COLO829 (cell line): ENCODE results near the gene MFAP3L.
A peak's percentile ranks its signal among the peaks of the same experiment; 100 is the strongest.
"Not testable (repeated sequence)": the region's sequence is repeated elsewhere in the genome, so short reads cannot be mapped to it uniquely, and the experiment has no call there.

ENCODE experiments used
- DNase-seq: peaks from one replicate; pipeline ENCODE4 v3.0.0; 2012; ENCODE audit warnings: low spot score

The MFAP3L gene

GRCh38 chr4:169987327-169988228 lies 38.6 kb downstream of the MFAP3L start:
- no peak for DNase-seq

- no peak for DNase-seq
Measured at GRCh38 chr4:169986369-169986768, 39.8 kb downstream of the MFAP3L start.

GRCh38 chr4:169985881-169986280 lies 40.3 kb downstream of the MFAP3L start:
- no peak for DNase-seq

- DNase-seq = no peak
Measured at GRCh38 chr4:169984745-169985144, 41.5 kb downstream of the MFAP3L start.

- DNase-seq = no peak
Measured at GRCh38 chr4:169984173-169984572, 42.0 kb downstream of the MFAP3L start.

GRCh38 chr4:169976951-169977350 lies 49.2 kb downstream of the MFAP3L start:
- DNase-seq = no peak

- DNase-seq = no peak
Measured at GRCh38 chr4:169975838-169976796, 50.1 kb downstream of the MFAP3L start.

GRCh38 chr4:169975131-169975837 lies 50.9 kb downstream of the MFAP3L start:
- no peak for DNase-seq

GRCh38 chr4:169971456-169972015 lies 54.7 kb downstream of the MFAP3L start:
- DNase-seq = no peak

- no peak for DNase-seq
Measured at GRCh38 chr4:169968999-169969398, 57.2 kb downstream of the MFAP3L start.

- no peak for DNase-seq
Measured at GRCh38 chr4:169963998-169964397, 62.2 kb downstream of the MFAP3L start.

- DNase-seq = no peak
Measured at GRCh38 chr4:169959254-169959653, 66.9 kb downstream of the MFAP3L start.

GRCh38 chr4:169958629-169959028 lies 67.6 kb downstream of the MFAP3L start:
- DNase-seq = no peak

- no peak for DNase-seq
Measured at GRCh38 chr4:169957785-169958184, 68.4 kb downstream of the MFAP3L start.

GRCh38 chr4:169956091-169956843 lies 69.9 kb downstream of the MFAP3L start:
- peak; percentile 88 for DNase-seq

- DNase-seq = no peak
Measured at GRCh38 chr4:169955521-169955920, 70.7 kb downstream of the MFAP3L start.

GRCh38 chr4:169952236-169953002 lies 73.8 kb downstream of the MFAP3L start:
- no peak for DNase-seq

- DNase-seq = no peak
Measured at GRCh38 chr4:169948271-169948670, 77.9 kb downstream of the MFAP3L start.

GRCh38 chr4:169945636-169946035 lies 80.6 kb downstream of the MFAP3L start:
- DNase-seq = no peak

- not testable (repeated sequence) for DNase-seq
Measured at GRCh38 chr4:169943601-169944000, 82.6 kb downstream of the MFAP3L start.
